CD4-positive, alpha-beta T cell treated with Interleukin-4 for 1 hour (primary cell): ENCODE measurements around the gene HOXA5.

ENCODE experiments used
- DNase-seq, 2 donors: peaks; one replicate each; pipeline ENCODE4 v3.0.0-alpha.2; 2020 to 2022

HOXA5 gene

GRCh38 chr7:27147199-27148030, 3.9 kb upstream of the HOXA5 start, which contains the start of gene HOXA6:
HOXA6 (minus strand) TSS chr7:27147774; CDS start chr7:27147749, 25 bp downstream.
- no peak for DNase-seq

GRCh38 chr7:27146491-27147198, 3.2 kb upstream of the HOXA5 start:
- DNase-seq: no peak

- DNase-seq: no peak
Observed at GRCh38 chr7:27145914-27146412, 2.5 kb upstream of the HOXA5 start.

GRCh38 chr7:27145165-27145913, 1.9 kb upstream of the HOXA5 start:
- no peak for DNase-seq

- DNase-seq: no peak
Observed at GRCh38 chr7:27144781-27145164, 1.3 kb upstream of the HOXA5 start.

GRCh38 chr7:27143950-27144780, 684 bp upstream of the HOXA5 start:
- DNase-seq: no peak

- DNase-seq: no peak
Observed at GRCh38 chr7:27142580-27143022, 880 bp downstream of the HOXA5 start.

- DNase-seq: no peak
Observed at GRCh38 chr7:27141923-27142579, 1.4 kb downstream of the HOXA5 start.

- DNase-seq: no peak
Observed at GRCh38 chr7:27141137-27141922, 2.2 kb downstream of the HOXA5 start.

- DNase-seq: no peak
Observed at GRCh38 chr7:27140126-27140857, 3.2 kb downstream of the HOXA5 start.

- no peak for DNase-seq
Observed at GRCh38 chr7:27139334-27140125, 4.0 kb downstream of the HOXA5 start.

- no peak for DNase-seq
Observed at GRCh38 chr7:27138985-27139333, 4.5 kb downstream of the HOXA5 start.

- DNase-seq: no peak
Observed at GRCh38 chr7:27138472-27138871, 5.0 kb downstream of the HOXA5 start.

- no peak for DNase-seq
Observed at GRCh38 chr7:27137640-27138315, 5.7 kb downstream of the HOXA5 start.

GRCh38 chr7:27134392-27134791, 9.1 kb downstream of the HOXA5 start:
- no peak for DNase-seq

GRCh38 chr7:27133409-27134231, 9.9 kb downstream of the HOXA5 start:
- no peak for DNase-seq

GRCh38 chr7:27132978-27133377, 10.5 kb downstream of the HOXA5 start:
- DNase-seq: no peak

GRCh38 chr7:27132214-27132613, 11.3 kb downstream of the HOXA5 start:
- DNase-seq: no peak
